Body of pancreas (tissue), 4 donors: ENCODE measurements around the gene AKAP12. TPM values are rescaled to one million over a fixed set of nuclear protein-coding genes. Genes with fewer than 3 reads are reported as not detected.

Experiments used
- ATAC-seq: fragments of 150-250 bp; one replicate; pipeline ENCODE4 v1.9.1; 2016
- DNase-seq, 4 donors: peaks; one replicate each; pipeline ENCODE4 v3.0.0-alpha.2; 2019
- H3K27ac ChIP-seq, 4 donors: fragments of 200-600 bp; sonication (generic); 1 replicate in 3 of 4; 2 replicates in 1 of 4; pipeline versions ENCODE4 v1.5.1 to v1.6.1; 2016 to 2019; ENCODE audit warnings: mild to moderate bottlenecking in 1 of 4, mixed read lengths in 1 of 4, moderate library complexity in 1 of 4
- H3K27me3 ChIP-seq, 2 donors: fragments of 200-600 bp; sonication (generic); one replicate each; pipeline ENCODE4 v1.6.0; 2016; ENCODE audit warnings: mild to moderate bottlenecking in 1 of 2
- H3K36me3 ChIP-seq, 2 donors: fragments of 200-600 bp; sonication (generic); replicated peaks in 1 of 2; 2 replicates each; pipeline ENCODE4 v1.5.1; 2016; ENCODE audit warnings: low read depth in 2 of 2; ENCODE audit not compliant: insufficient read depth in 1 of 2
- H3K4me1 ChIP-seq: fragments of 200-600 bp; sonication (generic); one replicate; pipeline ENCODE4 v1.6.0; 2016
- H3K4me3 ChIP-seq, 2 donors: fragments of 200-600 bp; sonication (generic); 1 replicate in 1 of 2; 2 replicates in 1 of 2; pipeline ENCODE4 v1.5.1; 2016 to 2019
- H3K9me3 ChIP-seq, 3 donors: fragments of 200-600 bp; sonication (generic); 1 replicate in 2 of 3; 2 replicates in 1 of 3; pipeline ENCODE4 v1.5.1; 2016
- POLR2A ChIP-seq, 3 donors: fragments of 450-650 bp; IDR thresholded peaks; one replicate each; pipeline ENCODE4 v1.6.1; 2016; ENCODE audit warnings: antibody characterized with exemption in 3 of 3, mild to moderate bottlenecking in 2 of 3
- WGBS, 2 donors: methylation state at CpG; one replicate each; pipeline ENCODE4 v1.1.5; 2017; 5-methylcytosine and 5-hydroxymethylcytosine counted together
- intact Hi-C: fragments of 100-400 bp; cut with DNase I; formaldehyde crosslinking; loops from one replicate; pipeline ENCODE4 v1.15.1; 2023
- total RNA-seq, 2 donors: library from RNA; depleted of rRNA; stranded (reverse); fragments of >200 nt; gene quantifications; one replicate each; pipeline ENCODE4 v1.1.0, GENCODE V29; 2016
- TF ChIP-seq, protein P1 (sequence below), 7 experiments: fragments of 450-650 bp in 4 of 7; fragments of 200-600 bp in 3 of 7; sonication (generic) in 3 of 7; IDR thresholded peaks; one replicate each; pipeline ENCODE4 v1.5.1; 2016 to 2019; ENCODE audit warnings: antibody characterized with exemption in 7 of 7

Gene AKAP12
- total RNA-seq, 2 donors from 2014 or later = 25.2 to 49.1 TPM

DNA sequence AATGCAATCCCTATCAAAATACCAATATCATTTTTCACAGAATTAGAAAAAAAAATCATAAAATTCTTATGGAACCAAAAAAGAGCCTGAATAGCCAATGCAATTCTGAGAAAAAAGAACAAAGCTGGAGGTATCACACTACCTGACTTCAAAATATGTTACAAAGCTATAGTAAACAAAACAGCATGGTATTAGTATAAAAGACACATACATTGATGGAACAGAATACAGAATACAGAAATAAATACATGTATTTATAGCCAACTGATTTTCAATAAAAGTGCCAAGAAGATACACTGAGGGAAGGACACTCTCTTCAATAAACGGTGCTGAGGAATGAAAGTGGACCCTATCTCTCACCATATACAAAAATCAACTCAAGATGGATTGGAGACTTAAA, 28.7 kb upstream of the AKAP12 start:
- DNase-seq = no peak
- no peaks in the 10 kb centered on the region for H3K27me3 ChIP-seq
- intact Hi-C loops = no loop called here
- 83 to 84% methylated on average over 1 of the region's 1 CpG for WGBS, 2 donors
- H3K4me1 ChIP-seq = no peaks in the 10 kb centered on the region
- no peak overlapping the region for H3K4me3 ChIP-seq
- TF ChIP-seq, protein P1, sequence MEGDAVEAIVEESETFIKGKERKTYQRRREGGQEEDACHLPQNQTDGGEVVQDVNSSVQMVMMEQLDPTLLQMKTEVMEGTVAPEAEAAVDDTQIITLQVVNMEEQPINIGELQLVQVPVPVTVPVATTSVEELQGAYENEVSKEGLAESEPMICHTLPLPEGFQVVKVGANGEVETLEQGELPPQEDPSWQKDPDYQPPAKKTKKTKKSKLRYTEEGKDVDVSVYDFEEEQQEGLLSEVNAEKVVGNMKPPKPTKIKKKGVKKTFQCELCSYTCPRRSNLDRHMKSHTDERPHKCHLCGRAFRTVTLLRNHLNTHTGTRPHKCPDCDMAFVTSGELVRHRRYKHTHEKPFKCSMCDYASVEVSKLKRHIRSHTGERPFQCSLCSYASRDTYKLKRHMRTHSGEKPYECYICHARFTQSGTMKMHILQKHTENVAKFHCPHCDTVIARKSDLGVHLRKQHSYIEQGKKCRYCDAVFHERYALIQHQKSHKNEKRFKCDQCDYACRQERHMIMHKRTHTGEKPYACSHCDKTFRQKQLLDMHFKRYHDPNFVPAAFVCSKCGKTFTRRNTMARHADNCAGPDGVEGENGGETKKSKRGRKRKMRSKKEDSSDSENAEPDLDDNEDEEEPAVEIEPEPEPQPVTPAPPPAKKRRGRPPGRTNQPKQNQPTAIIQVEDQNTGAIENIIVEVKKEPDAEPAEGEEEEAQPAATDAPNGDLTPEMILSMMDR (IDR thresholded peaks at IDR 0.05) = no peak
- no peak for TF ChIP-seq POLR2A (IDR thresholded peaks at IDR 0.05)
- no peak overlapping the region for H3K27ac ChIP-seq
- no peaks in the 10 kb centered on the region for H3K36me3 ChIP-seq
- H3K9me3 ChIP-seq = no peaks in the 10 kb centered on the region
- ATAC-seq = no peak

DNA sequence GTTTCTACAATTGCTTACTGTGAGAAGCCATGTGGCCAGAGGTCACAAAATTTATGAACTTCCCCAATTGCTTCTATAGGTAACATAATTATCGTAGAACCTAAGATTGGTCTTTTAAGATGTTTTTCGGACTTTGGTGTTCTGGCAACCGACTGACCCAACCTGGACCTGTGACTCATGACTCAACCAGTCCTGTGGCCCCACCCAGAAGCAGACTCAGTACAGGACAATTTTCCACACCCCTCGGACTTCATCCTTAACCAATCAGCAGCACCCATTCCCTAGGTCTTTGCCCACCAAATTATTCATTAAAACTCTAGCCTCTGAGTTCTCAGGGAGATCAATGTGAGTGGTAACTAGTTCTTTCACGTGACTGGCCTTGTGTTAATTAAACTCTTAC, 26.4 kb upstream of the AKAP12 start:
- H3K9me3 ChIP-seq = no peaks in the 10 kb centered on the region
- intact Hi-C loops = no loop called here
- whole genome bisulfite sequencing, 2 donors = 82 to 85% methylated on average over 5 of the region's 5 CpGs

DNA sequence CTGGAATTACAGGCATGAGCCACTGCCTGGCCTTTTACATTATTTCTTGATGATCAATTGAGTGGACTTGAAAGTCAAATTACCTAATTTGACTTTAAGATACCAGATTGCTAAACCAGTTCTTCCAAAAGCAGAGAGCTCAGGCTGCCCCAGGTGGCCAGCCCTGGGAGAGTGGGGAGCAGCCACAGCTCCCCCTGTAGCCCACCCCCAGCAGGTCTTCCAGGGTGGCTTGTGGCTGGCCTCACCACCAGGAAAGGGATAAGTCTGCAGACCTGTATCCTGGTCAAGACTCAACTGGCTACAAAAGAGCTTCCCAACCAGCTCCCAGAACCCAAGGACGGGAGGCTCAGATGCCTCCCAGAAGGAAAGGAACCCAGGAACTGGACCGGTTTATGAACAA, 23.8 kb upstream of the AKAP12 start:
- Histone ChIP-seq H3K27me3 (no peaks in the 10 kb centered on the region), H3K36me3 (no peaks in the 10 kb centered on the region), H3K27ac (no peak overlapping the region), H3K4me1 (no peaks in the 10 kb centered on the region), H3K9me3 (no peaks in the 10 kb centered on the region), H3K4me3 (no peak overlapping the region)
- WGBS, 2 donors = 55 to 92% methylated on average over 2 of the region's 2 CpGs
- TF ChIP-seq, protein P1 (IDR thresholded peaks at IDR 0.05) = no peak
- TF ChIP-seq POLR2A (IDR thresholded peaks at IDR 0.05) = no peak
- ATAC-seq (no peak), DNase-seq (no peak)
- intact Hi-C loops = no loop called here

More for the DNA sequence above, 26.4 kb upstream of the AKAP12 start:
- no peak for ATAC-seq
- Histone ChIP-seq H3K4me1 (no peaks in the 10 kb centered on the region), H3K27ac (no peak overlapping the region), H3K4me3 (no peak overlapping the region), H3K27me3 (no peaks in the 10 kb centered on the region), H3K36me3 (no peaks in the 10 kb centered on the region)
- DNase-seq = no peak
- TF ChIP-seq POLR2A (IDR thresholded peaks at IDR 0.05) = no peak
- TF ChIP-seq, protein P1 (IDR thresholded peaks at IDR 0.05) = no peak

DNA sequence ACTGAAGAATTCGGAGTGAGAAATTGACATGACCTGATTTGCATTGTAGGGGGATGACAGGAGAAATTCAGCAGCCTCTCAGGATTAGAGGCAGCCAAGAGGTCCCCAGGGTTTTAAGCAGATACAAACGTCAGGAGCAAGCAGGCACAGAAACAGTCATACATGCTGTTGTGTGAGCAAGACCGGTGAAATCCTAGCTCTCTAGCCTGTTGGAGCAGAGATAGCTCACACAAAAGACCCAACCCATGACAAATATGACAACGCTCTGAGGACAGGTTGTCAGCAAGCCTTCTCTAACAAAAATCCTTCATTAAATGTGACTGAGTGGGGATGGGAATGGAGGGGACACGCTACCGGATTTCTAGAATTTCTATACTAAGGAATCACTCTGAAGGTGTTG, 23.0 kb upstream of the AKAP12 start:
- Histone ChIP-seq H3K4me1 (no peaks in the 10 kb centered on the region), H3K27me3 (no peaks in the 10 kb centered on the region), H3K9me3 (no peaks in the 10 kb centered on the region), H3K36me3 (no peaks in the 10 kb centered on the region), H3K27ac (no peak overlapping the region), H3K4me3 (no peak overlapping the region)
- intact Hi-C loops = no loop called here
- TF ChIP-seq, protein P1 (IDR thresholded peaks at IDR 0.05) = no peak
- no peak for TF ChIP-seq POLR2A (IDR thresholded peaks at IDR 0.05)
- DNase-seq (no peak), ATAC-seq (no peak)
- 60 to 62% methylated on average over 6 of the region's 6 CpGs for WGBS, 2 donors

DNA sequence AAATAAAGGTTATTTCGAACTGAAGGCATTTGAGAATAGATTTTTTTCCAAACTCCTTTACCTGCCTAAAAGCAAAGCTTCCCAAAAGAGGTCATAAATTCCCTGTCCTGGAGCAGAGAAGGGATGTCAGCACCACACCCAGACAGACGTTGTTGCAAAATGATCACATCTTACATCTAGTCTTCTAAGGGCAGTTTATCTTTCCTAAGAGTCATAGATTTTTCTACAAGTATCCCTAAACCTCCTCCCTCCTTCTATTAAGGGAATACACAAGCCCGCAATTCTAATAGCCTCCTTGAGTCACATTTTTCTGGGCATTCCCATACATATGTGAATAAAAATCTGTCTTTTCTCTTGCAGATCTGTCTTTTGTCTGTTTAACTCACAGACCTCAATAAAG, 20.6 kb upstream of the AKAP12 start:
- DNase-seq (no peak), ATAC-seq (no peak)
- H3K36me3 ChIP-seq = no peaks in the 10 kb centered on the region
- no peaks in the 10 kb centered on the region for H3K4me1 ChIP-seq
- TF ChIP-seq, protein P1 (IDR thresholded peaks at IDR 0.05) = no peak
- TF ChIP-seq POLR2A (IDR thresholded peaks at IDR 0.05) = no peak
- no peaks in the 10 kb centered on the region for H3K9me3 ChIP-seq
- H3K27ac ChIP-seq = no peak overlapping the region
- no peaks in the 10 kb centered on the region for H3K27me3 ChIP-seq
- intact Hi-C loops = no loop called here
- 75 to 76% methylated on average over 3 of the region's 3 CpGs for WGBS, 2 donors
- no peak overlapping the region for H3K4me3 ChIP-seq
